NCI-H2196 treated with DMSO at 0.1 percent for 48 hours (cell line): Measurements from ENCODE around the gene PDE10A.

Experiments
- DNase-seq: peaks from one replicate; lab custom pipeline; 2025; ENCODE audit not compliant: unreplicated experiment; lab: John Stamatoyannopoulos, UW

Gene PDE10A

GRCh38 chr6:165300422-165300936, 362.6 kb downstream of the PDE10A start:
- no peak for DNase-seq

GRCh38 chr6:165298875-165299274, 364.2 kb downstream of the PDE10A start:
- DNase-seq, result no peak

- DNase-seq, result no peak
These were observed 364.6 kb downstream of the PDE10A start for GRCh38 chr6:165298402-165298801.

- DNase-seq, result no peak
These were observed 370.4 kb downstream of the PDE10A start for GRCh38 chr6:165292657-165293056.
